Stimulated activated CD8-positive, alpha-beta memory T cell treated with anti-CD3 and anti-CD28 coated beads, Interleukin-2, amount 100 ng/mL, for 48 hours (primary cell): ENCODE results near the gene TES.
"Not testable (repeated sequence)": the region's sequence is repeated elsewhere in the genome, so short reads cannot be mapped to it uniquely, and the experiment has no call there.

ENCODE experiments used
- DNase-seq, 2 donors: peaks; one replicate each; pipeline ENCODE4 v3.0.0-alpha.2; 2020; ENCODE audit warnings: low read depth in 2 of 2

TES gene

GRCh38 chr7:116242759-116243158 lies 32.4 kb downstream of the TES start:
- DNase-seq, result no peak

GRCh38 chr7:116244803-116245202 lies 34.5 kb downstream of the TES start:
- DNase-seq, result not testable (repeated sequence)

DNA sequence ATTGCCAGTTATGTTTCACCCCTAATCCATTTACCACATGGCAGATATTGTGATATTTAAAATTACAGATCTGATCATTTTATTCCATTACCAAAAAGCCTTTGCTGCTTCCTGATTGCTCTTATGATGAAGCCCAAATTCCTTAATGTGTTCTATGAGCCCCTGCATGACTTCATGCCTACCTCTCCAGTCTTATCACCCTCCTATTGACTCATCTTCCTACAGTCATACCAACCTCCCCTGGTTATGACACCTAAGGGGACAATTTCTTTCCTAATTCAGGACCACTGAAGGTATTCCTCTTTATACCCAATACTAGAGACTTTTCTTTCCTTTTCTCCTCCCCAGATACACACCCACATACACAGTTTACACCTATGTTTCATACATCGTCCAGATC lies 36.0 kb downstream of the TES start:
- DNase-seq, result no peak

- no peak for DNase-seq
Measured at GRCh38 chr7:116249969-116250553, 39.7 kb downstream of the TES start.

GRCh38 chr7:116251675-116252074 lies 41.3 kb downstream of the TES start:
- DNase-seq, result no peak

GRCh38 chr7:116252249-116252648 lies 41.9 kb downstream of the TES start:
- no peak for DNase-seq

DNA sequence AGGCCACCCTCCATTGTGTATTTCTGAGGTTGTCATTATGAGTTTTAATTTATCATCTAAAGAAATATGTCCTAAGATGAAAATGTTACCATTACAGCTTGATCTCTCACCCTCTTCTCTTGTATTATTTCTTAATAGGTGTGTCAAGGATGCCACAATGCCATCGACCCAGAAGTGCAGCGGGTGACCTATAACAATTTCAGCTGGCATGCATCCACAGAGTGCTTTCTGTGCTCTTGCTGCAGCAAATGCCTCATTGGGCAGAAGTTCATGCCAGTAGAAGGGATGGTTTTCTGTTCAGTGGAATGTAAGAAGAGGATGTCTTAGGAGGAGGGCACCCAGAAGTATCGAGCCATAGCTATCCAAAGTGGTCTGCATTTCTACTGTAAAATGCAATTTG lies 46.8 kb downstream of the TES start:
- DNase-seq, result no peak

DNA sequence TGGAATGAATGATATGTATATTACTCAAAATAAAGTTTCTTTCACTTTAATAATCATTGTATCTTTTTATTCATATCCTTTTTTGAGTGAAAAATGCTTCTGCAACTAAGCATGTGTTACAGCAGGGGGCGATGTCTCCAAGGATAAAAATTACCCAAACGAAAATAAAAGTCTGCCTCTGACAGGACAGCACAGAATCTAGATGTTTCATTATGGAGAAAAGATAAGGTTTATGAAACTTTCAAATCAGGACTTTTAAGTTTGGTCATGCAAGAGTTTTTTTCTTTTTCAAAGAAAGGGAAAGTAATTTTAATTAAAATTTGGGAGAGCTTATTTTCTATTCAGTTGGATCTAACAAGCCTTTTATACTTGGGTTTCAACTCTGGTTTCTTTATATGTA lies 48.4 kb downstream of the TES start:
- DNase-seq, result no peak

- DNase-seq, result no peak
Measured at GRCh38 chr7:116259156-116259870, 49.0 kb downstream of the TES start.

DNA sequence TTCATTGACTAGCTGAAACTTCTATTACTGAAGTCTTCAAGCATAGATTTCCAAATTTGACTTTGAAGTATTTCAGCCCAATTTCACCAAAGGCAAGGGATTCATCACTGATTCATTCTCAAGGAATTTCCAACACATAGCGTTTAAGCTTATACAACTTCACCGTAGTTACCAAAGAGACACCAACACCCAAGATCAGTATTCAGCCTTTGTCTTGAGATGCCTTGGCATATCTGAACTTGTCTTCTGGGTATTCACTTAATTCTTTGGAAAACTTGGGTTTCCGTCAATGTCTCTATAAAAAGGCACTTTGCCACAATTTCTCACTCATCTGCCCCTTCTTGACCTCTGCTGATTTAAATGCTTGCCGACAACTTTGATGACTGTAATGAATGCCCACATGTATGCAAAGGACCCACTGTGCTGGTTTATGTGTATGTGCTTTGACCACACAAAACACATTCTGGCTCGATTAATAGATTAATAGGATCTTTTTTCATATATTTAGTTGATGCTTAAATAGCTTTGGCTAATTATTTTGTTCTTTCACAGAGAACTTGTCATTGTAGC lies 49.6 kb downstream of the TES start:
- DNase-seq, result no peak

DNA sequence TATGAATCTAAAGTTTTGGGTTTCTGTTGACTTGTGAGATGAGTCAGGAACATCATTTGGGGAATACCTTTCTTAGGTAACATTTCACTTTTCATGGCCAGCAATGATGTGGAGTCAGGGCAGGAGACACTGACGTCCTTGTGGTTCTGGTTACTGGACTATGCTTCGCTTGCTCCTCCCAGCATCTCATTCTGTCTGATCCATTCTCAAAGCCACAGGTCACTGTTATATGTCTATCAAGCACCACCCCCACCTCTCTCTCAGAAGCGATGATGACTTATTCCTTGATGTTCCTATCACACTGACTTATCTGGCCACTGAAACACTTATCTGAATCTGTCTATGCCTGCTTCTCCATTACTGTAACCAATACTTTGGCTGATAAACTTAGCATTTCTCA lies 51.6 kb downstream of the TES start:
- no peak for DNase-seq

GRCh38 chr7:116265881-116266280 lies 55.5 kb downstream of the TES start:
- DNase-seq, result no peak

GRCh38 chr7:116269466-116269865 lies 59.1 kb downstream of the TES start:
- DNase-seq, result no peak

- no peak for DNase-seq
Measured at GRCh38 chr7:116271161-116271913, 61.0 kb downstream of the TES start.

DNA sequence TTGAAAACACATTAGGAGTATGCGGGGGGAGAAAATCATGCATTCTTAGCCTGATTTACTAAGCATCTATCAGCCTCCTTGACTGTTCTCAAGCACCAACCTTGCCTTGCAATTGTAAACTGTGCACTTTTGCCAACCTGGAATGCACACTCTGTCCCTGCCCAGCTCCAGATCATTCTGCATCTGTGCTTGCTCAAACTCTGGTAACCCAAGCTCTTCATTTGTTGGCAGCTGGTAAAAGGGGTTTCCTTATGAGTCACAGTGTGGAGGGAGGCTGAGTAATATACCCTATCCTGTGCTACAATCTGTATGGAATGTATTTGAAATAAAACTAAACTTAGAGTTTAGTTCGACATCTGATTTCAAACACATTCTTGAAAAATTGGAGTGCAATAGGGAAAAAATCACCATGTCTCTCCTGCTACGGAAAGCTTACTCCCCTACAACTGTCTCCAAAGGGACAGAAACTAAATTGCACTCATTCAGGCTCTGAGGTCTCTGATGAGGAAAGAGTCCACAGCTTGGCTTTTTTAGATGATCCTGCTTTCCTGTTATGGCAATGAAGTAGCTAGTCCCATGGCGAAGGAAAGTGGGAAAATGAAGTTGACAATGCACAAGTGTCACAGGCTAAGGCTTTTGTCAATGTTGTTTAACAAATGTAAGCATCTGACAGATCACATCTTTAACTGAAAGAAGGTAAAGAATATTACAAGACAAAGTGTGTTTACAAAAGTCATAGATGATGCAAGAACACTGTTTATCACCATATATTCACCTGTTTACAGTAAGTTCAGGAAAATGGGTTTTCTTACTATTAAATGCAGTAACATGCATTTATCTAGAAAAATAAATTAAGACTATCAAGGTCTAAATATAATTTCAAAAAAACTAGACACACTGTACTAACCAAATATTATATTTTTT lies 61.9 kb downstream of the TES start:
- DNase-seq, result no peak

GRCh38 chr7:116273283-116273917 lies 63.1 kb downstream of the TES start:
- DNase-seq, result no peak

GRCh38 chr7:116273918-116274301 lies 63.6 kb downstream of the TES start:
- no peak for DNase-seq

GRCh38 chr7:116277070-116277469 lies 66.7 kb downstream of the TES start:
- DNase-seq, result no peak

GRCh38 chr7:116279217-116279616 lies 68.9 kb downstream of the TES start:
- no peak for DNase-seq

- DNase-seq, result no peak
Measured at GRCh38 chr7:116280803-116281202, 70.5 kb downstream of the TES start.

DNA sequence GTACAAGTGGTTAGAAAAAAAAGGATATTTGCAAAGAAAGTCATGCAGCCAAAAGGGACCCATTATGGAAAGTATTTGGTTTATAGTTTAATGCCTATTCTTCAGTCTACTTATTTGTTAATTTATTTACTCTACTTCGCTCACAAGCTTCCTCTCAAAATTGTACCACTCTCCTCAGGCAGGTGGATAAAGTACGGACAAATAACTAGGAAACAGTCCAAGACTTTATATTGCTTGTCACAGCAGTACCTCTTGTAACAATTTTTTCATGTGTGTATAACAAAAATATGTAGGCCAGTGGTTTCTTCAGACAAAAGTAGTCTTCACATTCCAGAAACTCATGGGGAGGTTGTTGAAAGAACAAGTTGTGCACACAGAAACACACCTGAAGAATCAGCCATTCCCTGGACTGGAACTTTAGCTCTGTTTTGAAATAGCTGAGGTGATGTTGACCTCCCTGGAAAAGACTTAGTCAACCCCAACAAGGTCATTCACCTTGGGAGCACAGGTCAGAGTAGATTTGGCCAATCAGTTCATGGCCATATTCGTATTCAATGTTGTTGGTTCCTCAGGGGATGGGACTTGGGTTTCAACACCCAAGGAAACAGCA lies 73.4 kb downstream of the TES start:
- no peak for DNase-seq
